ENCODE data around the gene GPR137. TPM values are rescaled to one million over a fixed set of nuclear protein-coding genes. Genes with fewer than 3 reads are reported as not detected.

The GPR137 gene
- total and polyA plus RNA-seq, 9 of the 15 experiments (the other 6 are each of a cell fraction or from before 2014, with no cell fraction given): 0.32 to 26.7 (median 10.7) TPM

DNA sequence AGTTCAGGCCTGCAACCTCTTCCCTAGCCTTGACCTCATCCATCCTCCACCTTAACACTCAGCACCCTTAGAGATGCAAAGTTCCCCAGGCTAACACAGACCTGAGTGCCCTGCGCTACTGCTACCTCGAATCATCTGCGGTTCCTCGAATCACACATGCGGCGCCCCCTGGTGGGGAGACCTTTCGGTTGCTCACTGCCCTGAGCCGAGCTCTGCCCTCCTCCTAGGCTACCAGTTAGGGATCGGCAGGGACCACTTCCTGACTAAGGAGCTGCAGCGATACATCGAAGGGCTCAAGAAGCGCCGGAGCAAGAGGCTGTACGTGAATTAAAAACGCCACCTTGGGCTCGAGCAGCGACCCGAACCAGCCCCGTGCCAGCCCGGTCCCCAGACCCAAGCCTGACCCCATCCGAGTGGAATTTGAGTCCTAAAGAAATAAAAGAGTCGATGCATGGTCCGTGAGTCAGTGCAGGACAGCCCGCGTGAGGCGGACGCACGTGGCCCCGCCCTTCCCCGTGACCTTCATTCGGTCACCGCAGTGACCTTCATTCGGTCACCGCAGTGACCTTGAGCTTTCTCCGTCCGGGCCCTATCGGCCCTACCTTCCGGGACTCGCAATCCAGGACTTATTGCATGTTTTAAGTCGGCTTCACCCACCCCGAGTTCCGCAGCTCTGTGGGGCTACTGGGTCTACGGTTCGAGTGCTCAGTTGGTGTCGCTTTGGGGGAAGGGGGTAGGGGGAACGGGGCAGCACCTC, 18.8 kb downstream of the GPR137 start (continued):
- TF ChIP-seq SAP30 (IDR thresholded peaks at IDR 0.05; ENCODE audit: borderline replicate concordance, insufficient read depth, low read depth, low read length, poor library complexity, severe bottlenecking) (no peak), DACH1 (IDR thresholded peaks at IDR 0.05; ENCODE audit: partially characterized antibody) (peak; percentile 65), RFX1 (IDR thresholded peaks at IDR 0.05) (no peak), ZNF75A (CRISPR knock-in tag; IDR thresholded peaks at IDR 0.05) (peak; percentile 37; the same call in 1 of the 2 replicates), ZNF766 (CRISPR knock-in tag; conservative IDR thresholded peaks at IDR 0.05) (no peak), NFXL1 (CRISPR knock-in tag; IDR thresholded peaks at IDR 0.05) (no peak), ELF1 (tag; IDR thresholded peaks at IDR 0.05) (peak; percentile 75; the same call in 1 of the 2 replicates), MTA3 (IDR thresholded peaks at IDR 0.05; ENCODE audit: borderline replicate concordance) (peak; percentile 82; the same call in 1 of the 2 replicates), MXI1 (IDR thresholded peaks at IDR 0.05; ENCODE audit: low read depth, low read length) (no peak), SMAD4 (CRISPR knock-in tag; conservative IDR thresholded peaks at IDR 0.05) (0 out of 2 replicates have a peak, but pooled peaks have one; percentile 63), NR3C1 (CRISPR knock-in tag; IDR thresholded peaks at IDR 0.05) (no peak), ZC3H4 (CRISPR knock-in tag; IDR thresholded peaks at IDR 0.05; ENCODE audit: borderline replicate concordance) (peak; percentile 96; the same call in 1 of the 2 replicates)
- TF ChIP-seq, protein P1, sequence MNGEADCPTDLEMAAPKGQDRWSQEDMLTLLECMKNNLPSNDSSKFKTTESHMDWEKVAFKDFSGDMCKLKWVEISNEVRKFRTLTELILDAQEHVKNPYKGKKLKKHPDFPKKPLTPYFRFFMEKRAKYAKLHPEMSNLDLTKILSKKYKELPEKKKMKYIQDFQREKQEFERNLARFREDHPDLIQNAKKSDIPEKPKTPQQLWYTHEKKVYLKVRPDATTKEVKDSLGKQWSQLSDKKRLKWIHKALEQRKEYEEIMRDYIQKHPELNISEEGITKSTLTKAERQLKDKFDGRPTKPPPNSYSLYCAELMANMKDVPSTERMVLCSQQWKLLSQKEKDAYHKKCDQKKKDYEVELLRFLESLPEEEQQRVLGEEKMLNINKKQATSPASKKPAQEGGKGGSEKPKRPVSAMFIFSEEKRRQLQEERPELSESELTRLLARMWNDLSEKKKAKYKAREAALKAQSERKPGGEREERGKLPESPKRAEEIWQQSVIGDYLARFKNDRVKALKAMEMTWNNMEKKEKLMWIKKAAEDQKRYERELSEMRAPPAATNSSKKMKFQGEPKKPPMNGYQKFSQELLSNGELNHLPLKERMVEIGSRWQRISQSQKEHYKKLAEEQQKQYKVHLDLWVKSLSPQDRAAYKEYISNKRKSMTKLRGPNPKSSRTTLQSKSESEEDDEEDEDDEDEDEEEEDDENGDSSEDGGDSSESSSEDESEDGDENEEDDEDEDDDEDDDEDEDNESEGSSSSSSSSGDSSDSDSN (IDR thresholded peaks at IDR 0.05; ENCODE audit: borderline replicate concordance in 1 of 2, low read depth in 2 of 2, low read length in 2 of 2): peak in 1 of 2 experiments; percentile 69; a peak in 1 of 4 replicates
- TF ChIP-seq, protein P2, sequence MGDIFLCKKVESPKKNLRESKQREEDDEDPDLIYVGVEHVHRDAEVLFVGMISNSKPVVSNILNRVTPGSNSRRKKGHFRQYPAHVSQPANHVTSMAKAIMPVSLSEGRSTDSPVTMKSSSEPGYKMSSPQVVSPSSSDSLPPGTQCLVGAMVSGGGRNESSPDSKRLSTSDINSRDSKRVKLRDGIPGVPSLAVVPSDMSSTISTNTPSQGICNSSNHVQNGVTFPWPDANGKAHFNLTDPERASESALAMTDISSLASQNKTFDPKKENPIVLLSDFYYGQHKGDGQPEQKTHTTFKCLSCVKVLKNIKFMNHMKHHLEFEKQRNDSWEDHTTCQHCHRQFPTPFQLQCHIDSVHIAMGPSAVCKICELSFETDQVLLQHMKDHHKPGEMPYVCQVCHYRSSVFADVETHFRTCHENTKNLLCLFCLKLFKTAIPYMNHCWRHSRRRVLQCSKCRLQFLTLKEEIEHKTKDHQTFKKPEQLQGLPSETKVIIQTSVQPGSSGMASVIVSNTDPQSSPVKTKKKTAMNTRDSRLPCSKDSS (IDR thresholded peaks at IDR 0.05; ENCODE audit: low read depth, partially characterized antibody): no peak
- TF ChIP-seq, protein P3, sequence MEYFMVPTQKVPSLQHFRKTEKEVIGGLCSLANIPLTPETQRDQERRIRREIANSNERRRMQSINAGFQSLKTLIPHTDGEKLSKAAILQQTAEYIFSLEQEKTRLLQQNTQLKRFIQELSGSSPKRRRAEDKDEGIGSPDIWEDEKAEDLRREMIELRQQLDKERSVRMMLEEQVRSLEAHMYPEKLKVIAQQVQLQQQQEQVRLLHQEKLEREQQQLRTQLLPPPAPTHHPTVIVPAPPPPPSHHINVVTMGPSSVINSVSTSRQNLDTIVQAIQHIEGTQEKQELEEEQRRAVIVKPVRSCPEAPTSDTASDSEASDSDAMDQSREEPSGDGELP (CRISPR knock-in tag; IDR thresholded peaks at IDR 0.05; ENCODE audit: borderline replicate concordance): peak; percentile 89
- TF ChIP-seq, protein P4, sequence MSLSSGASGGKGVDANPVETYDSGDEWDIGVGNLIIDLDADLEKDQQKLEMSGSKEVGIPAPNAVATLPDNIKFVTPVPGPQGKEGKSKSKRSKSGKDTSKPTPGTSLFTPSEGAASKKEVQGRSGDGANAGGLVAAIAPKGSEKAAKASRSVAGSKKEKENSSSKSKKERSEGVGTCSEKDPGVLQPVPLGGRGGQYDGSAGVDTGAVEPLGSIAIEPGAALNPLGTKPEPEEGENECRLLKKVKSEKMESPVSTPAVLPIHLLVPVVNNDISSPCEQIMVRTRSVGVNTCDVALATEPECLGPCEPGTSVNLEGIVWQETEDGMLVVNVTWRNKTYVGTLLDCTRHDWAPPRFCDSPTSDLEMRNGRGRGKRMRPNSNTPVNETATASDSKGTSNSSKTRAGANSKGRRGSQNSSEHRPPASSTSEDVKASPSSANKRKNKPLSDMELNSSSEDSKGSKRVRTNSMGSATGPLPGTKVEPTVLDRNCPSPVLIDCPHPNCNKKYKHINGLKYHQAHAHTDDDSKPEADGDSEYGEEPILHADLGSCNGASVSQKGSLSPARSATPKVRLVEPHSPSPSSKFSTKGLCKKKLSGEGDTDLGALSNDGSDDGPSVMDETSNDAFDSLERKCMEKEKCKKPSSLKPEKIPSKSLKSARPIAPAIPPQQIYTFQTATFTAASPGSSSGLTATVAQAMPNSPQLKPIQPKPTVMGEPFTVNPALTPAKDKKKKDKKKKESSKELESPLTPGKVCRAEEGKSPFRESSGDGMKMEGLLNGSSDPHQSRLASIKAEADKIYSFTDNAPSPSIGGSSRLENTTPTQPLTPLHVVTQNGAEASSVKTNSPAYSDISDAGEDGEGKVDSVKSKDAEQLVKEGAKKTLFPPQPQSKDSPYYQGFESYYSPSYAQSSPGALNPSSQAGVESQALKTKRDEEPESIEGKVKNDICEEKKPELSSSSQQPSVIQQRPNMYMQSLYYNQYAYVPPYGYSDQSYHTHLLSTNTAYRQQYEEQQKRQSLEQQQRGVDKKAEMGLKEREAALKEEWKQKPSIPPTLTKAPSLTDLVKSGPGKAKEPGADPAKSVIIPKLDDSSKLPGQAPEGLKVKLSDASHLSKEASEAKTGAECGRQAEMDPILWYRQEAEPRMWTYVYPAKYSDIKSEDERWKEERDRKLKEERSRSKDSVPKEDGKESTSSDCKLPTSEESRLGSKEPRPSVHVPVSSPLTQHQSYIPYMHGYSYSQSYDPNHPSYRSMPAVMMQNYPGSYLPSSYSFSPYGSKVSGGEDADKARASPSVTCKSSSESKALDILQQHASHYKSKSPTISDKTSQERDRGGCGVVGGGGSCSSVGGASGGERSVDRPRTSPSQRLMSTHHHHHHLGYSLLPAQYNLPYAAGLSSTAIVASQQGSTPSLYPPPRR (CRISPR knock-in tag; IDR thresholded peaks at IDR 0.05; ENCODE audit: borderline replicate concordance): 0 out of 2 replicates have a peak, but pooled peaks have one; percentile 7
